K562 (cell line): Measurements from ENCODE around the gene USP44.
"Not testable (repeated sequence)": the region's sequence is repeated elsewhere in the genome, so short reads cannot be mapped to it uniquely, and the experiment has no call there.

Source experiments
- RNF2 ChIP-seq: sonication (generic); IDR thresholded peaks from 2 replicates; pipeline ENCODE4 v1.6.1; 2016
- ZNF384 ChIP-seq: IDR thresholded peaks from 2 replicates; pipeline ENCODE4 v1.6.1; 2012; ENCODE audit warnings: low read depth, low read length, improper control_type of control experiment
- TF ChIP-seq, protein P1 (sequence below), 3 experiments: IDR thresholded peaks in 2 of 3; conservative IDR thresholded peaks in 1 of 3; 2 replicates each; pipeline ENCODE4 v1.5.1; 2011 to 2012; ENCODE audit warnings: low read length in 3 of 3, mild to moderate bottlenecking in 3 of 3, control low read depth in 2 of 3, improper control_type of control experiment in 1 of 3, inconsistent platforms in 1 of 3, low read depth in 1 of 3, mixed read lengths in 1 of 3, moderate library complexity in 1 of 3; ENCODE audit not compliant: insufficient read depth in 2 of 3

DNA sequence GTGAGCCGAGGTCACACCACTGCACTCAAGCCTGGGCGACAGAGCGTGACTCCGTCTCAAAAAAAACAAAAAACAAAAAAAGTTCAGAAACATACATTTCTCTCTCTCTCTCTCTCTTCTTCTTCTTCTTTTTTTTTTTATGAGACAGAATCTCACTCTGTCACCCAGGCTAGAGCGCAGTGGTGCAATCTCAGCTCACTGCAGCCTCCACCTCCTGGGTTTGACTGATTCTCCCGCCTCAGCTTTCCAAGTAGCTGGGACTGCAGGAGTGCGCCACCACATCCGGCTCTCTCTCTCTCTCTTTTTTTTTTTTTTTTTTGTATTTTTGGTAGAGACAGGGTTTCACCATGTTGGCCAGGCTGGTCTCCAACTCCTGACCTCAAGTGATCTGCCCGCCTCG lies 16.8 kb upstream of the USP44 start:
- TF ChIP-seq RNF2, ZNF384: not testable (repeated sequence)
- TF ChIP-seq, protein P1, sequence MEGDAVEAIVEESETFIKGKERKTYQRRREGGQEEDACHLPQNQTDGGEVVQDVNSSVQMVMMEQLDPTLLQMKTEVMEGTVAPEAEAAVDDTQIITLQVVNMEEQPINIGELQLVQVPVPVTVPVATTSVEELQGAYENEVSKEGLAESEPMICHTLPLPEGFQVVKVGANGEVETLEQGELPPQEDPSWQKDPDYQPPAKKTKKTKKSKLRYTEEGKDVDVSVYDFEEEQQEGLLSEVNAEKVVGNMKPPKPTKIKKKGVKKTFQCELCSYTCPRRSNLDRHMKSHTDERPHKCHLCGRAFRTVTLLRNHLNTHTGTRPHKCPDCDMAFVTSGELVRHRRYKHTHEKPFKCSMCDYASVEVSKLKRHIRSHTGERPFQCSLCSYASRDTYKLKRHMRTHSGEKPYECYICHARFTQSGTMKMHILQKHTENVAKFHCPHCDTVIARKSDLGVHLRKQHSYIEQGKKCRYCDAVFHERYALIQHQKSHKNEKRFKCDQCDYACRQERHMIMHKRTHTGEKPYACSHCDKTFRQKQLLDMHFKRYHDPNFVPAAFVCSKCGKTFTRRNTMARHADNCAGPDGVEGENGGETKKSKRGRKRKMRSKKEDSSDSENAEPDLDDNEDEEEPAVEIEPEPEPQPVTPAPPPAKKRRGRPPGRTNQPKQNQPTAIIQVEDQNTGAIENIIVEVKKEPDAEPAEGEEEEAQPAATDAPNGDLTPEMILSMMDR (IDR thresholded peaks at IDR 0.05 in 2 of 3, conservative IDR thresholded peaks at IDR 0.05 in 1 of 3; ENCODE audit: insufficient read depth in 2 of 3, low read depth in 1 of 3, low read length in 3 of 3) = not testable (repeated sequence)
